HL-60 (cell line): ENCODE measurements around the gene CCSER2.
A peak's percentile ranks its signal among the peaks of the same experiment; 100 is the strongest.

ENCODE experiments used
- DNase-seq, 2 experiments: peaks; one replicate each; pipeline ENCODE4 v3.0.0-alpha.2; 2010 to 2020; ENCODE audit warnings: low read depth in 1 of 2, low spot score in 1 of 2
- H3K27ac ChIP-seq: fragments of 250-450 bp; sonication (Bioruptor Pico); replicated peaks from 2 replicates; pipeline ENCODE4 v1.5.1; 2020; ENCODE audit warnings: mild to moderate bottlenecking, moderate library complexity
- H3K27me3 ChIP-seq: fragments of 250-450 bp; sonication (Bioruptor Pico); 2 replicates; pipeline ENCODE4 v1.5.1; 2021; ENCODE audit warnings: mild to moderate bottlenecking, moderate library complexity; ENCODE audit not compliant: insufficient read depth, poor library complexity, severe bottlenecking
- H3K4me3 ChIP-seq: replicated peaks from 2 replicates; pipeline ENCODE4 v1.5.1; 2011; ENCODE audit warnings: mild to moderate bottlenecking, control low read depth, low read length; ENCODE audit not compliant: insufficient read depth
- CTCF ChIP-seq: IDR thresholded peaks from one replicate; pipeline ENCODE4 v1.5.1; 2011; ENCODE audit warnings: low read length, control low read depth, inconsistent platforms; ENCODE audit not compliant: insufficient read depth
- GABPA ChIP-seq: IDR thresholded peaks from 2 replicates; pipeline ENCODE4 v1.6.1; 2012; ENCODE audit warnings: low read depth
- POLR2AphosphoS5 ChIP-seq: IDR thresholded peaks from 2 replicates; pipeline ENCODE4 v1.6.1; 2012; ENCODE audit warnings: low read depth
- REST ChIP-seq: IDR thresholded peaks from 2 replicates; pipeline ENCODE4 v1.6.1; 2012; ENCODE audit warnings: low read depth; ENCODE audit not compliant: insufficient replicate concordance
- SPI1 ChIP-seq: IDR thresholded peaks from 2 replicates; pipeline ENCODE4 v1.6.1; 2012; ENCODE audit warnings: low read depth, mild to moderate bottlenecking, borderline replicate concordance

The CCSER2 gene

GRCh38 chr10:84427903-84428650 is 99.7 kb downstream of the CCSER2 start:
- no peak overlapping the region for H3K27ac ChIP-seq
- no peaks in the 10 kb centered on the region for H3K27me3 ChIP-seq
- TF ChIP-seq GABPA (no peak), REST (no peak), SPI1 (no peak), CTCF (no peak), POLR2AphosphoS5 (no peak)
- DNase-seq: no peak
- H3K4me3 ChIP-seq: no peak overlapping the region

GRCh38 chr10:84428711-84429110 is 100.3 kb downstream of the CCSER2 start:
- TF ChIP-seq REST (no peak), SPI1 (no peak), CTCF (no peak), POLR2AphosphoS5 (no peak), GABPA (no peak)
- no peak for DNase-seq

DNA sequence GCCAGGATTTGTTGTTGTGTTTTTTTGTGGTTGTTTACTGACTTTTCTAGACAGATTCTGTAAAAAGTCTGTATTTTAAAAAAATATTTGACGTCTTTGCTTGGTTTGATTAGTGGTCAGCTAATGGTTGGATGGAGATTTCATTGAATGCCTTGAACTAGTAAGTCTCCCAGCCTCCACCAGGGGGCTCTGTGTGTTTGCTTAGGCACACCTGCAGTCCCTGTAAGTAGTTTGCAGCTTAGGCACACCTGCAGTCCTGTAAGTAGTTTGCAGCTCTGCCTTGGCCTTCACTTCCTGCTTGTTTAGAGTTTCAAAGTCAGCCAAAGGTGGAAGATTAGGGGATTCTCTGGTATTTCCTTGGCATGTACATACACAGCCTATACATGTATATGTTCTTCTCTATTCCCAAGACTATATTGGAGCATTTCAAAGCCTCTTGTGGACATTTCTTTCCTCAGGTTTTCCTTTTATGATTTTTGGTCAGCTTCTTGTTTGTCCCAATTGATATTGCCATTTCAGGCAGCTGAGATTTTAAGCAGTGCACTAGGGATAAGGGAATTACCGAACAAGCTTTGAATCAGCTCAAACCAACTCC is 101.6 kb downstream of the CCSER2 start:
- Histone ChIP-seq H3K27ac (no peak overlapping the region), H3K27me3 (no peaks in the 10 kb centered on the region), H3K4me3 (no peak overlapping the region)
- peak; percentile 13 to 52 for DNase-seq
- TF ChIP-seq CTCF (peak; percentile 68), SPI1 (no peak)

More at GRCh38 chr10:84428711-84429110, 100.3 kb downstream of the CCSER2 start:
- no peak overlapping the region for H3K27ac ChIP-seq
- H3K27me3 ChIP-seq: no peaks in the 10 kb centered on the region
- H3K4me3 ChIP-seq: no peak overlapping the region

DNA sequence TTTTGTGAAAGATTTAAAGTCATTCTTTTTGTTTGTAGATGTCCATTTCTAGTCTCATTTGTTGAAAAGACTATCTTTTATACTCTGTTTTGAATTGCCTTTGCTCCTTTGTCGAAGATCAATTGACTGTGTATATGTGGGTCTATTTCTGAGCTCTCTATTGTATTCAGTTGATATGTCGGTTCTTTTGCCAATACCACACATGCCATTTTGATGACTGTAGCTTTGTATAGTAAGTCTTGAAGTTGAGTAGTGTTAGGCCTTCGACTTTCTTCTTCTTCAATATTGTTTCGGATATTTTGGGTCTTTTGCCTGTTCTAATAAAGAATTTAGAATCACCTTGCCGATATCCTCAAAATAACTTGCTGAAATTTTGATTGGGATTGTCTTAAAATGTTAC is 104.5 kb downstream of the CCSER2 start:
- H3K27me3 ChIP-seq: no peaks in the 10 kb centered on the region

More for the DNA sequence above, 104.5 kb downstream of the CCSER2 start:
- TF ChIP-seq POLR2AphosphoS5: no peak
- no peak for TF ChIP-seq SPI1
- no peak for TF ChIP-seq GABPA
- no peak for TF ChIP-seq REST
- no peak for TF ChIP-seq CTCF
- Histone ChIP-seq H3K4me3 (no peak overlapping the region), H3K27ac (no peak overlapping the region)
- DNase-seq: no peak
